Neural progenitor cell (in vitro differentiated cells): Measurements from ENCODE around the gene TMSB15A.

Source experiments
- EZH2 ChIP-seq: fragments of 200-600 bp; sonication (generic); IDR thresholded peaks from 2 replicates; pipeline ENCODE4 v1.6.1; 2017; ENCODE audit warnings: antibody characterized with exemption, mild to moderate bottlenecking, moderate library complexity
- EZH2phosphoT487 ChIP-seq: fragments of 200-600 bp; sonication (generic); IDR thresholded peaks from 2 replicates; pipeline ENCODE4 v1.6.1; 2017; ENCODE audit warnings: antibody characterized with exemption
- TF ChIP-seq, protein P1 (sequence below): fragments of 200-600 bp; sonication (generic); IDR thresholded peaks from 2 replicates; pipeline ENCODE4 v1.5.1; 2017; ENCODE audit warnings: antibody characterized with exemption, mild to moderate bottlenecking

DNA sequence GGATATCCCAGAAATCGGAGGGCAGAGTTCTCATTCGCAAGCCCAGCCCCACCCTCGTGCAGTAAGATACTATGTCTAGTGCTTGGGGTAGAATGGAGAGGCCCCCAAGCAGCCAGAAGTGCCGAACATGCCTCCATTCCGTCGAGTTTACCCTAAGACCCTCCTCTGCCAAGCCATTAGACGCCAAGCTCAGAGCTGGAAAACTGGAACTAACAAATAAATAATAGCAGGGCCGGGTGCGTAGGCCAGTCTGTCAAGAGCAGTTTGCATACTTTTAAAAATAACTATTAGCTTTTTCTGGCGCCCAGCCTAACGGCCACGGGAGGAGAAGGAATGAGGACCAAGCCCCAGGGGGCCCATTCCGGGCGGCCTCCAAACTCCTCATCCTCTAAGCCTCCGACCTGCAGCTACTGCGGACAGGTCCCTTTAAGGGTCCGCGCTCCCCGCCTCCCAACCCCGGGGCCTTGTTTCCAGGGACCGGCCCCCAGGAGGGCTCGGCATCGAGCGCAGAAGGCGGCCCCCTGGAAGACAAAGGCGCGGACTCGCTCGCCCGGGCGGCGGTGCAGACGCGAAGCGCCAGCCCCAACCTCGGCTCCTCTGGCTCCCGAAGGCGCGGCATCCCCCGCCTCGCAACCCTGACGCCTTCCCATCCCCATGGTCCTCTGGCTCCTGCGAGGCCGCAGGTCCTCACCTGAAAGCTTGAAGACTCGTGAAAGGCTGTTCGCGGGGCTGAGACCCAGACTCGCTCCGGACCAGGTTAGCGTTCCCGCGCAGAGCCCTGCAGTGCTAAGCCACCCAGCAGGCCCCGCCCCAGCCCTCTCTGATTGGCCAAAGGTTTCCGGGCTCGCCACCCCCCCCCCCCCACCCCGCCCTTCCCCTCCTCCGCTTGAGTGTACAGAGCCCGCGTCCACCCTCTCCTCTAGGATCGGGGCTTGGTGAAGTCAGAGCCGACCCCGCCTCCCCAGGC, at the start of gene TMSB15A:
- TF ChIP-seq, protein P1, sequence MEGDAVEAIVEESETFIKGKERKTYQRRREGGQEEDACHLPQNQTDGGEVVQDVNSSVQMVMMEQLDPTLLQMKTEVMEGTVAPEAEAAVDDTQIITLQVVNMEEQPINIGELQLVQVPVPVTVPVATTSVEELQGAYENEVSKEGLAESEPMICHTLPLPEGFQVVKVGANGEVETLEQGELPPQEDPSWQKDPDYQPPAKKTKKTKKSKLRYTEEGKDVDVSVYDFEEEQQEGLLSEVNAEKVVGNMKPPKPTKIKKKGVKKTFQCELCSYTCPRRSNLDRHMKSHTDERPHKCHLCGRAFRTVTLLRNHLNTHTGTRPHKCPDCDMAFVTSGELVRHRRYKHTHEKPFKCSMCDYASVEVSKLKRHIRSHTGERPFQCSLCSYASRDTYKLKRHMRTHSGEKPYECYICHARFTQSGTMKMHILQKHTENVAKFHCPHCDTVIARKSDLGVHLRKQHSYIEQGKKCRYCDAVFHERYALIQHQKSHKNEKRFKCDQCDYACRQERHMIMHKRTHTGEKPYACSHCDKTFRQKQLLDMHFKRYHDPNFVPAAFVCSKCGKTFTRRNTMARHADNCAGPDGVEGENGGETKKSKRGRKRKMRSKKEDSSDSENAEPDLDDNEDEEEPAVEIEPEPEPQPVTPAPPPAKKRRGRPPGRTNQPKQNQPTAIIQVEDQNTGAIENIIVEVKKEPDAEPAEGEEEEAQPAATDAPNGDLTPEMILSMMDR: no peak
- TF ChIP-seq EZH2: no peak
- no peak for TF ChIP-seq EZH2phosphoT487
